Measurements from ENCODE around the gene CD55.

- TF ChIP-seq RAD21 (conservative IDR thresholded peaks at IDR 0.05) (no peak), CTCF (IDR thresholded peaks at IDR 0.05; ENCODE audit: poor library complexity, severe bottlenecking) (no peak), EZH2 (IDR thresholded peaks at IDR 0.05; ENCODE audit: borderline replicate concordance, insufficient read depth, low read length, poor library complexity, severe bottlenecking) (no peak), POLR2AphosphoS5 (IDR thresholded peaks at IDR 0.05) (no peak)
These were observed 12.9 kb upstream of the CD55 start for GRCh38 chr1:207308451-207309190.

All from neural cell (in vitro differentiated cells).